Measurements from ENCODE around the gene PSMB7. TPM values are rescaled to one million over a fixed set of nuclear protein-coding genes. Genes with fewer than 3 reads are reported as not detected.

The PSMB7 gene
- total RNA-seq, 1 experiment from 2014 or later = 216 TPM

- Histone ChIP-seq H3K9me3 (no peaks in the 10 kb centered on the region), H3K27me3 (replicated peaks; ENCODE audit: control insufficient read depth, insufficient read depth, low read length) (no peaks in the 10 kb centered on the region), H3K36me3 (ENCODE audit: control insufficient read depth, insufficient read depth, low read length) (peaks cover 1% of the 10 kb centered on the region; the same call in 1 of the 2 replicates), H3K4me1 (peaks cover 23% of the 10 kb centered on the region), H3K4me3 (ENCODE audit: low read depth, low read length) (no peak overlapping the region)
- Mint-ChIP-seq H3K4me1 (ENCODE audit: low read depth, unreplicated experiment) (peaks cover 8% of the 10 kb centered on the region), H3K9me3 (ENCODE audit: unreplicated experiment) (no peaks in the 10 kb centered on the region), H3K36me3 (ENCODE audit: insufficient read depth, unreplicated experiment) (peaks cover 63% of the 10 kb centered on the region), H3K27me3 (ENCODE audit: insufficient read depth, unreplicated experiment) (no peaks in the 10 kb centered on the region), H3K27ac (ENCODE audit: unreplicated experiment) (peak overlapping the region; percentile 88), H3K4me3 (ENCODE audit: unreplicated experiment) (no peak overlapping the region)
- DNase-seq = no peak
- TF ChIP-seq CTCF (IDR thresholded peaks at IDR 0.05; ENCODE audit: insufficient read depth in 1 of 2, low read depth in 1 of 2, low read length in 1 of 2, severe bottlenecking in 1 of 2, unreplicated experiment in 1 of 2) = no peak
- POLR2A ChIA-PET = no interaction called here
- CTCF ChIA-PET = no interaction called here
- BruUV-seq (replicated peaks) = no TSS peak
- intact Hi-C loops (cut with micrococcal nuclease; ENCODE audit: unreplicated experiment) = no loop called here
These were observed 106.4 kb downstream of the PSMB7 start for GRCh38 chr9:124308606-124309491.

- ChIA-PET POLR2A (no interaction called here), CTCF (no interaction called here)
- peaks cover 8% of the 10 kb centered on the region for H3K4me1 Mint-ChIP-seq (ENCODE audit: low read depth, unreplicated experiment)
- no peak for TF ChIP-seq CTCF (IDR thresholded peaks at IDR 0.05; ENCODE audit: insufficient read depth in 1 of 2, low read depth in 1 of 2, low read length in 1 of 2, severe bottlenecking in 1 of 2, unreplicated experiment in 1 of 2)
- H3K4me1 ChIP-seq = peaks cover 23% of the 10 kb centered on the region
- no peak for DNase-seq
- intact Hi-C loops (cut with micrococcal nuclease; ENCODE audit: unreplicated experiment) = no loop called here
- H3K9me3 Mint-ChIP-seq (ENCODE audit: unreplicated experiment) = no peaks in the 10 kb centered on the region
- peak overlapping the region; percentile 55 for H3K27ac Mint-ChIP-seq (ENCODE audit: unreplicated experiment)
- no peaks in the 10 kb centered on the region; the same call in 1 of the 2 replicates for H3K36me3 ChIP-seq (ENCODE audit: control insufficient read depth, insufficient read depth, low read length)
- H3K9me3 ChIP-seq = no peaks in the 10 kb centered on the region
- no TSS peak for BruUV-seq (replicated peaks)
- no peak overlapping the region for H3K4me3 Mint-ChIP-seq (ENCODE audit: unreplicated experiment)
- peaks cover 56% of the 10 kb centered on the region for H3K36me3 Mint-ChIP-seq (ENCODE audit: insufficient read depth, unreplicated experiment)
- no peak overlapping the region for H3K4me3 ChIP-seq (ENCODE audit: low read depth, low read length)
- H3K27me3 ChIP-seq (replicated peaks; ENCODE audit: control insufficient read depth, insufficient read depth, low read length) = no peaks in the 10 kb centered on the region
- no peaks in the 10 kb centered on the region for H3K27me3 Mint-ChIP-seq (ENCODE audit: insufficient read depth, unreplicated experiment)
These were observed 107.7 kb downstream of the PSMB7 start for GRCh38 chr9:124307379-124308030.

DNA sequence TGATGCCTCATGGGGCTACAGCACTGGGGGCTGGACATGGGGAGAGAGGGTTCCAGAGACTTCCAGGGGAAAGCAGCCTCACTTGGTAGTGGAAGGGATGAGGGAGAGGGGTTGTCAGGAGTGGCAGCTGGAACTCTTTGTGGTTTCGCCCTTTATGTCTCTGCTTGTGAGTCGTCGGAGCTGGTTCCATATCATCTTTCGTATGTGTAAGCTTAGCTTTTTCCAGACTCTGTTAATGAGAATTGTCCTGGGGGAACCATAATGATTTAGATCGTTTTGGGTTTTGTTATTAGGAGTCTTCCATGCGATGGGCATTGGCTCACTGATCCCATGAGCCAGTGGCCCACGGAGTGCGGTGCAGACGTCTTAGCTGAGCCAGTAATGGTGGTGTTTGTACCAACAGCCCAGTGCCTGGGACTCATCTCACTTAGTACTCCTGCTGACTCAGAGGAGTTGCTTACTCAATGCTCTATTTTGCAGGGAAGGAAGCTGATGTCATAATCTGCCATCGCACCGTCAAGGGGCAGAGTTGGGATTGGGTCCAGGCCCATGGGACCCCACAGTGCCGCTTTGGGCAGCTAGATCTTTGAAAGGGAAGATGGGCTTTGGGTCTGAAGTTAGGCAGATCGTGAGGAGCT, 109.0 kb downstream of the PSMB7 start:
- intact Hi-C loops (cut with micrococcal nuclease; ENCODE audit: unreplicated experiment) = no loop called here
- DNase-seq = no peak
- POLR2A ChIA-PET = no interaction called here
- Histone ChIP-seq H3K27me3 (replicated peaks; ENCODE audit: control insufficient read depth, insufficient read depth, low read length) (no peaks in the 10 kb centered on the region), H3K4me3 (ENCODE audit: low read depth, low read length) (no peak overlapping the region), H3K4me1 (peaks cover 23% of the 10 kb centered on the region), H3K9me3 (no peaks in the 10 kb centered on the region), H3K36me3 (ENCODE audit: control insufficient read depth, insufficient read depth, low read length) (no peaks in the 10 kb centered on the region; the same call in 1 of the 2 replicates)
- H3K27ac Mint-ChIP-seq (ENCODE audit: unreplicated experiment) = peak overlapping the region; percentile 60
- no TSS peak for BruUV-seq (replicated peaks)
- peaks cover 55% of the 10 kb centered on the region for H3K36me3 Mint-ChIP-seq (ENCODE audit: insufficient read depth, unreplicated experiment)
- H3K4me1 Mint-ChIP-seq (ENCODE audit: low read depth, unreplicated experiment) = peaks cover 8% of the 10 kb centered on the region
- no peaks in the 10 kb centered on the region for H3K27me3 Mint-ChIP-seq (ENCODE audit: insufficient read depth, unreplicated experiment)
- TF ChIP-seq CTCF (IDR thresholded peaks at IDR 0.05; ENCODE audit: insufficient read depth in 1 of 2, low read depth in 1 of 2, low read length in 1 of 2, severe bottlenecking in 1 of 2, unreplicated experiment in 1 of 2) = no peak
- H3K4me3 Mint-ChIP-seq (ENCODE audit: unreplicated experiment) = no peak overlapping the region
- CTCF ChIA-PET = no interaction called here
- H3K9me3 Mint-ChIP-seq (ENCODE audit: unreplicated experiment) = no peaks in the 10 kb centered on the region
